ENCODE measurements around the gene ARHGEF4. TPM values are rescaled to one million over a fixed set of nuclear protein-coding genes. Genes with fewer than 3 reads are reported as not detected.

ARHGEF4 gene
- total and polyA plus RNA-seq, 10 of the 15 experiments (the other 5 are each of a cell fraction or from before 2014, with no cell fraction given) = 0.02 to 0.24 (median 0.16) TPM; not detected in 6

GRCh38 chr2:130883496-130883895 is 46.8 kb downstream of the ARHGEF4 start (continued):
- no peak for TF ChIP-seq RAD21 (IDR thresholded peaks at IDR 0.05; ENCODE audit: insufficient read depth, low read depth, low read length)
- TF ChIP-seq SMAD1 (IDR thresholded peaks at IDR 0.05; ENCODE audit: low read depth, partially characterized antibody) = no peak
- TF ChIP-seq SMARCA5 (IDR thresholded peaks at IDR 0.05) = no peak

- H3K4me3 ChIP-seq = no peak overlapping the region
- FAIRE-seq (no peak), DNase-seq (ENCODE audit: low read depth, low spot score) (no peak), ATAC-seq (no peak)
- intact Hi-C loops (cut with micrococcal nuclease; ENCODE audit: unreplicated experiment) (no loop called here), in situ Hi-C loops (cut with MboI) (no loop called here)
- H3K79me2 ChIP-seq (ENCODE audit: control insufficient read depth, insufficient read depth, low read length) = no peaks in the 10 kb centered on the region
- WGBS (ENCODE audit: insufficient coverage, insufficient replicate concordance, low lambda C conversion rate, missing lambda C conversion rate) = 29% methylated on average over 4 of the region's 4 CpGs
- H3K36me3 ChIP-seq (ENCODE audit: control insufficient read depth in 2 of 2, insufficient read depth in 2 of 2, low read length in 1 of 2) = no peaks in the 10 kb centered on the region
- H3K4me1 ChIP-seq (ENCODE audit: control insufficient read depth, insufficient read depth, low read length) = no peaks in the 10 kb centered on the region
- ChIA-PET CTCF (interaction anchor here (1.4 to 3.0 kb wide), 2 partner anchors 10 to 86 kb away, joined by 4 to 22 read pairs; no protein-coding TSS in a partner anchor), POLR2A (no interaction called here), SMC1A (ENCODE audit: uncharacterized antibody, unreplicated experiment) (no interaction called here), RAD21 (ENCODE audit: unreplicated experiment) (interaction anchor here (0.5 to 1.3 kb wide), 4 partner anchors 37 to 250 kb away, joined by 3 to 4 read pairs (median 3); no protein-coding TSS in a partner anchor)
- BruUV-seq (replicated peaks) = no TSS peak
- H2AFZ ChIP-seq (ENCODE audit: control insufficient read depth, low read depth, low read length) = no peak overlapping the region
- no peaks in the 10 kb centered on the region for H3K9me3 ChIP-seq (replicated peaks; ENCODE audit: control insufficient read depth, insufficient read depth, low read length)
- no peak overlapping the region for H3K4me2 ChIP-seq (ENCODE audit: control insufficient read depth, insufficient read depth)
- H3K27ac ChIP-seq (ENCODE audit: control insufficient read depth, insufficient read depth) = no peak overlapping the region
- H3K9ac ChIP-seq (ENCODE audit: control insufficient read depth, insufficient read depth, low read length) = no peak overlapping the region
- no peaks in the 10 kb centered on the region; a peak in 1 of 4 replicates for H3K27me3 ChIP-seq (replicated peaks in 1 of 2; ENCODE audit: control insufficient read depth in 2 of 2, insufficient read depth in 2 of 2, low read length in 1 of 2)
- no peaks in the 10 kb centered on the region for H4K20me1 ChIP-seq (ENCODE audit: control insufficient read depth, insufficient read depth)
- TF ChIP-seq CHD2 (IDR thresholded peaks at IDR 0.05; ENCODE audit: borderline replicate concordance, low read depth, low read length) (no peak), HCFC1 (IDR thresholded peaks at IDR 0.05; ENCODE audit: low read length) (no peak), E2F4 (IDR thresholded peaks at IDR 0.05; ENCODE audit: low read depth, low read length) (no peak), NFYB (IDR thresholded peaks at IDR 0.05; ENCODE audit: insufficient read depth, low read depth, low read length) (no peak), SMAD5 (IDR thresholded peaks at IDR 0.05; ENCODE audit: low read depth) (no peak), HDGF (IDR thresholded peaks at IDR 0.05) (no peak), CEBPZ (IDR thresholded peaks at IDR 0.05; ENCODE audit: low read depth, low read length) (no peak), RELA (IDR thresholded peaks at IDR 0.05; ENCODE audit: borderline replicate concordance, partially characterized antibody) (no peak), ETV6 (conservative IDR thresholded peaks at IDR 0.05 in 1 of 2, IDR thresholded peaks at IDR 0.05 in 1 of 2; ENCODE audit: borderline replicate concordance in 1 of 2, low read depth in 1 of 2) (no peak), PML (IDR thresholded peaks at IDR 0.05; ENCODE audit: low read length) (no peak), SREBF1 (IDR thresholded peaks at IDR 0.05; ENCODE audit: low read length) (no peak), EED (IDR thresholded peaks at IDR 0.05; ENCODE audit: low read depth) (no peak), ZBTB4 (CRISPR knock-in tag; IDR thresholded peaks at IDR 0.05) (no peak), NR2C2 (IDR thresholded peaks at IDR 0.05; ENCODE audit: borderline replicate concordance, control insufficient read depth, insufficient read length, low read depth) (no peak)
Measured at GRCh38 chr2:130884013-130884412, 47.3 kb downstream of the ARHGEF4 start.
